GM12878 (cell line): ENCODE data around the gene PDZD2. TPM values are rescaled to one million over a fixed set of nuclear protein-coding genes. Genes with fewer than 3 reads are reported as not detected.
"Not testable (repeated sequence)": the region's sequence is repeated elsewhere in the genome, so short reads cannot be mapped to it uniquely, and the experiment has no call there.

Experiments
- ATAC-seq: fragments of 200-7000 bp; cut with Tn5 transposase; 3 replicates; pipeline ENCODE4 v1.9.1; 2020; ENCODE audit warnings: mild to moderate bottlenecking, moderate library complexity
- BruUV-seq: library from RNA; stranded (reverse); fragments of 400-500 nt; replicated peaks from 2 replicates; lab custom pipeline; 2021; lab: Mats Ljungman, UMichigan
- CTCF ChIA-PET: fragments of 300-600 bp; sonication (Branson Sonifier 250); formaldehyde crosslinking; extraction: SDS; loops from one replicate; lab custom pipeline; 2021; ENCODE audit warnings: inconsistent platforms; lab: Yijun Ruan, JAX
- POLR2A ChIA-PET: fragments of 350-600 bp; formaldehyde crosslinking; extraction: SDS; loops from one replicate; lab custom pipeline; 2021; ENCODE audit warnings: inconsistent platforms; lab: Charles Lee
- RAD21 ChIA-PET: fragments of 300-600 bp; sonication (Branson Sonifier 250); formaldehyde crosslinking; loops from one replicate; lab custom pipeline; 2023; ENCODE audit warnings: antibody characterized with exemption; ENCODE audit not compliant: unreplicated experiment; lab: Charles Lee
- SMC1A ChIA-PET: fragments of 300-600 bp; sonication (Branson Sonifier 250); formaldehyde crosslinking; loops from one replicate; lab custom pipeline; 2023; ENCODE audit not compliant: unreplicated experiment, uncharacterized antibody; lab: Charles Lee
- DNase-seq: peaks from one replicate; pipeline ENCODE4 v3.0.0-alpha.2; 2011; ENCODE audit warnings: low read depth, low spot score
- FAIRE-seq: peaks from 3 replicates; lab custom pipeline; 2011; peaks lifted over from hg19 to GRCh38; lab: Jason Lieb, UNC
- H2AFZ ChIP-seq: 2 replicates; pipeline ENCODE4 v1.6.0; 2011; ENCODE audit warnings: low read depth, low read length, control low read depth; ENCODE audit not compliant: control insufficient read depth
- H3K27ac ChIP-seq: 2 replicates; pipeline ENCODE4 v1.5.1; 2011; ENCODE audit warnings: control low read depth; ENCODE audit not compliant: control insufficient read depth, insufficient read depth
- H3K27me3 ChIP-seq, 2 experiments: replicated peaks in 1 of 2; 2 replicates each; pipeline versions ENCODE4 v1.6.0 to v1.6.1; 2011; ENCODE audit warnings: low read length in 1 of 2; ENCODE audit not compliant: control insufficient read depth in 2 of 2, insufficient read depth in 2 of 2
- H3K36me3 ChIP-seq, 2 experiments: 2 replicates each; pipeline ENCODE4 v1.5.1; 2011; ENCODE audit warnings: low read length in 1 of 2; ENCODE audit not compliant: control insufficient read depth in 2 of 2, insufficient read depth in 2 of 2
- H3K4me1 ChIP-seq: 2 replicates; pipeline ENCODE4 v1.6.1; 2011; ENCODE audit warnings: mild to moderate bottlenecking, low read length, moderate library complexity, mixed read lengths; ENCODE audit not compliant: control insufficient read depth, insufficient read depth
- H3K4me2 ChIP-seq: 2 replicates; pipeline ENCODE4 v1.6.0; 2011; ENCODE audit warnings: control low read depth; ENCODE audit not compliant: control insufficient read depth, insufficient read depth
- H3K4me3 ChIP-seq: fragments of 200-600 bp; sonication (generic); 2 replicates; pipeline ENCODE4 v1.5.1; 2016
- H3K79me2 ChIP-seq: 2 replicates; pipeline ENCODE4 v1.6.0; 2011; ENCODE audit warnings: low read length; ENCODE audit not compliant: control insufficient read depth, insufficient read depth
- H3K9ac ChIP-seq: 2 replicates; pipeline ENCODE4 v1.8.0; 2011; ENCODE audit warnings: low read length, control low read depth, mixed read lengths; ENCODE audit not compliant: control insufficient read depth, insufficient read depth
- H3K9me3 ChIP-seq: replicated peaks from 3 replicates; pipeline ENCODE4 v1.5.1; 2011; ENCODE audit warnings: mild to moderate bottlenecking, low read length; ENCODE audit not compliant: control insufficient read depth, insufficient read depth
- H4K20me1 ChIP-seq: 2 replicates; pipeline ENCODE4 v1.6.0; 2011; ENCODE audit not compliant: control insufficient read depth, insufficient read depth
- WGBS: methylation state at CpG from one replicate; pipeline ENCODE4 v1.1.6; 2016; ENCODE audit warnings: low lambda C conversion rate; ENCODE audit not compliant: insufficient replicate concordance, insufficient coverage; ENCODE audit errors: missing lambda C conversion rate; 5-methylcytosine and 5-hydroxymethylcytosine counted together
- in situ Hi-C: fragments of 300-500 bp; cut with MboI; formaldehyde crosslinking; loops from 9 replicates; pipeline ENCODE4 v1.14.3; 2018; ENCODE audit warnings: mixed read lengths
- intact Hi-C: fragments of 100-400 bp; cut with micrococcal nuclease; formaldehyde crosslinking; loops from one replicate; pipeline ENCODE4 v1.14.2; 2022; ENCODE audit not compliant: unreplicated experiment
- polyA plus RNA-seq, 11 experiments: library from polyadenylated mRNA; depleted of rRNA in 4 of 11; unstranded in 6 of 11; stranded (reverse) in 5 of 11; fragments of >200 nt; fragmentation: Nextera tagmentation in 4 of 11; fragmentation: Illumina TruSeq in 1 of 11; extraction: Ambion mirVana in 4 of 11; extraction: Trizol in 1 of 11; gene quantifications; 1 replicate in 1 of 11; 2 replicates in 10 of 11; pipeline versions ENCODE4 v1.2.1 to v1.2.3, GENCODE V29; 2011 to 2016; ENCODE audit warnings: inconsistent platforms in 2 of 11, missing spikeins in 2 of 11, low read depth in 1 of 11
- total RNA-seq, 4 experiments: library from RNA; depleted of rRNA in 3 of 4; stranded (reverse); fragments of >200 nt in 3 of 4; fragmentation: Illumina TruSeq in 1 of 4; extraction: Trizol in 1 of 4; gene quantifications; 2 replicates each; pipeline versions ENCODE4 v1.2.1 to v1.2.3, GENCODE V29; 2013 to 2021

PDZD2 gene
- total and polyA plus RNA-seq, 10 of the 15 experiments (the other 5 are each of a cell fraction or from before 2014, with no cell fraction given), result 0.01 to 0.58 (median 0.29) TPM; not detected in 3

- in situ Hi-C loops, H3K4me3 ChIP-seq, intact Hi-C loops, POLR2A ChIA-PET, H3K27ac ChIP-seq, BruUV-seq, H3K4me2 ChIP-seq, H3K9me3 ChIP-seq, DNase-seq, H3K27me3 ChIP-seq, SMC1A ChIA-PET, H4K20me1 ChIP-seq, H2AFZ ChIP-seq, RAD21 ChIA-PET, H3K79me2 ChIP-seq, H3K9ac ChIP-seq, ATAC-seq, CTCF ChIA-PET, H3K36me3 ChIP-seq, FAIRE-seq, H3K4me1 ChIP-seq: not testable (repeated sequence)
- WGBS, result 93% methylated on average over 13 of the region's 26 CpGs
Observed at GRCh38 chr5:32039601-32040000, 400.7 kb downstream of the PDZD2 start.

GRCh38 chr5:32040181-32040695 is 401.3 kb downstream of the PDZD2 start:
- in situ Hi-C loops, intact Hi-C loops, H3K79me2 ChIP-seq, POLR2A ChIA-PET, H4K20me1 ChIP-seq, RAD21 ChIA-PET, H3K4me1 ChIP-seq, H3K9ac ChIP-seq, ATAC-seq, BruUV-seq, H3K36me3 ChIP-seq, CTCF ChIA-PET, DNase-seq, H2AFZ ChIP-seq, H3K27ac ChIP-seq, SMC1A ChIA-PET, H3K9me3 ChIP-seq, H3K4me3 ChIP-seq, H3K4me2 ChIP-seq, H3K27me3 ChIP-seq, FAIRE-seq: not testable (repeated sequence)
- WGBS, result 90% methylated on average over 29 of the region's 31 CpGs
